SK-N-SH (cell line): ENCODE measurements around the gene CC2D2B.

Experiments
- EP300 ChIP-seq, 2 experiments: IDR thresholded peaks; 2 replicates each; pipeline versions ENCODE4 v1.4.0 to v1.6.1; 2012; ENCODE audit warnings: borderline replicate concordance in 1 of 2, low read depth in 1 of 2, low read length in 1 of 2
- POLR2AphosphoS5 ChIP-seq: IDR thresholded peaks from 2 replicates; pipeline ENCODE4 v1.6.1; 2012; ENCODE audit warnings: low read depth, low read length
- TAF1 ChIP-seq: IDR thresholded peaks from 2 replicates; pipeline ENCODE4 v1.6.1; 2012; ENCODE audit warnings: low read depth, mild to moderate bottlenecking, low read length, moderate library complexity, borderline replicate concordance
- YY1 ChIP-seq: IDR thresholded peaks from 2 replicates; pipeline ENCODE4 v1.4.0; 2012; ENCODE audit warnings: low read depth, mild to moderate bottlenecking
- TF ChIP-seq, protein P1 (sequence below): fragments of 200-600 bp; sonication (generic); IDR thresholded peaks from 2 replicates; pipeline ENCODE4 v1.6.1; 2017; ENCODE audit warnings: antibody characterized with exemption, mild to moderate bottlenecking, moderate library complexity
- TF ChIP-seq, protein P2 (sequence below): IDR thresholded peaks from 2 replicates; pipeline ENCODE4; 2012

DNA sequence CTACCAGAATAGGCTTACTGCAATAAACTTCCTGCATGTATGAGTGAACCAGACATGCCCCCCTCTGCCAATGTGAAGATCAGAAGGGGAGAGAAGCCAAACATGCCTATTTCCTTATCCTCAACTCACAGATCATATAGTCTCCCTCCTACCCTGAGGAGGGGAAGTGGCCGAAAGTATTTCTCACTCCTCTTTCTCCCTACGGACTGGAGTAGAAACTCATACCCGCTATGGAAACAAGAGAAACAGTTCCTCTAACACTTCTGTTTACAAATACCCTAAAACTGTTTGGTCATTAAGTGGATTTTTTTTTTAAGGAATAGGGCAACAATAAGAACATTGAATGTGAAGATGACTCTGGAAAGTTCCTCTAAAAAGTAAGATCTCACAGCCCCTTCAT is 167.0 kb downstream of the CC2D2B start:
- TF ChIP-seq, protein P1, sequence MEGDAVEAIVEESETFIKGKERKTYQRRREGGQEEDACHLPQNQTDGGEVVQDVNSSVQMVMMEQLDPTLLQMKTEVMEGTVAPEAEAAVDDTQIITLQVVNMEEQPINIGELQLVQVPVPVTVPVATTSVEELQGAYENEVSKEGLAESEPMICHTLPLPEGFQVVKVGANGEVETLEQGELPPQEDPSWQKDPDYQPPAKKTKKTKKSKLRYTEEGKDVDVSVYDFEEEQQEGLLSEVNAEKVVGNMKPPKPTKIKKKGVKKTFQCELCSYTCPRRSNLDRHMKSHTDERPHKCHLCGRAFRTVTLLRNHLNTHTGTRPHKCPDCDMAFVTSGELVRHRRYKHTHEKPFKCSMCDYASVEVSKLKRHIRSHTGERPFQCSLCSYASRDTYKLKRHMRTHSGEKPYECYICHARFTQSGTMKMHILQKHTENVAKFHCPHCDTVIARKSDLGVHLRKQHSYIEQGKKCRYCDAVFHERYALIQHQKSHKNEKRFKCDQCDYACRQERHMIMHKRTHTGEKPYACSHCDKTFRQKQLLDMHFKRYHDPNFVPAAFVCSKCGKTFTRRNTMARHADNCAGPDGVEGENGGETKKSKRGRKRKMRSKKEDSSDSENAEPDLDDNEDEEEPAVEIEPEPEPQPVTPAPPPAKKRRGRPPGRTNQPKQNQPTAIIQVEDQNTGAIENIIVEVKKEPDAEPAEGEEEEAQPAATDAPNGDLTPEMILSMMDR: no peak
- TF ChIP-seq TAF1 (no peak), YY1 (no peak), EP300 (IDR thresholded peaks at IDR 0.05; ENCODE audit: borderline replicate concordance in 1 of 2, low read depth in 1 of 2, low read length in 1 of 2) (no peak), POLR2AphosphoS5 (no peak)
- TF ChIP-seq, protein P2, sequence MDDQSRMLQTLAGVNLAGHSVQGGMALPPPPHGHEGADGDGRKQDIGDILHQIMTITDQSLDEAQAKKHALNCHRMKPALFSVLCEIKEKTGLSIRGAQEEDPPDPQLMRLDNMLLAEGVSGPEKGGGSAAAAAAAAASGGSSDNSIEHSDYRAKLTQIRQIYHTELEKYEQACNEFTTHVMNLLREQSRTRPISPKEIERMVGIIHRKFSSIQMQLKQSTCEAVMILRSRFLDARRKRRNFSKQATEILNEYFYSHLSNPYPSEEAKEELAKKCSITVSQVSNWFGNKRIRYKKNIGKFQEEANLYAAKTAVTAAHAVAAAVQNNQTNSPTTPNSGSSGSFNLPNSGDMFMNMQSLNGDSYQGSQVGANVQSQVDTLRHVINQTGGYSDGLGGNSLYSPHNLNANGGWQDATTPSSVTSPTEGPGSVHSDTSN: no peak
